ENCODE data around the gene PABPC1L.
A peak's percentile ranks its signal among the peaks of the same experiment; 100 is the strongest.

Gene PABPC1L

GRCh38 chr20:44952731-44953130, 42.9 kb downstream of the PABPC1L start:
- Histone ChIP-seq H3K4me1 (ENCODE audit: control insufficient read depth in 5 of 5, insufficient read depth in 5 of 5, low read length in 5 of 5) (peaks cover 0 to 6% (median 0%) of the 10 kb centered on the region in 5 donors), H3K9ac (ENCODE audit: low read length in 5 of 5) (no peak overlapping the region), H3K9me3 (ENCODE audit: control insufficient read depth in 5 of 5, low read length in 5 of 5) (no peaks in the 10 kb centered on the region), H3K27ac (ENCODE audit: low read depth, low read length) (no peak overlapping the region), H3K36me3 (ENCODE audit: control insufficient read depth in 5 of 5, insufficient read depth in 5 of 5, low read length in 5 of 5) (peaks cover 12 to 77% (median 70%) of the 10 kb centered on the region in 5 donors), H3K27me3 (ENCODE audit: control insufficient read depth in 5 of 5, insufficient read depth in 4 of 5, low read length in 5 of 5) (no peaks in the 10 kb centered on the region), H3K4me3 (ENCODE audit: low read depth in 1 of 5, low read length in 5 of 5) (no peak overlapping the region)

DNA sequence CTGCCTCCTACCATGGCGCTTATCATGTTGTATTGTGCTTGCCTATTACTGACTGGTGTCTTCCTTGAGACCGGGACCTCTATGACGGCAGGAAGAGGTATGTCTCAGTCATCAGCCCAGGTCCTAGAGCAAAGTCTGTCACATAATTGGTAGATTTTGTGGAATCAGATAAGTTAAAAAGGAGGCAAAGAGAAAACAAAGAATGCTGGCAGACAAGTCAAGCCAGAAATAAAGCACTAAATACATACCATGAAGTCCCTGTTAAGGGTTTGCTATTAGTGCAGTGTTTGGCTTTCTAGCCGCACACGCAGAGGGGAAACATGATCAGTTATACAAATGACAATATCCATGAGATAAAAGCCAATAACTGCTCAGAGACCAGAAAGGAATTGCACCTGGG, 44.4 kb downstream of the PABPC1L start:
- Histone ChIP-seq H3K27me3 (ENCODE audit: control insufficient read depth in 5 of 5, insufficient read depth in 4 of 5, low read length in 5 of 5) (no peaks in the 10 kb centered on the region), H3K4me1 (ENCODE audit: control insufficient read depth in 5 of 5, insufficient read depth in 5 of 5, low read length in 5 of 5) (peaks cover under 1 to 8% (median 6%) of the 10 kb centered on the region in 5 donors), H3K9ac (ENCODE audit: low read length in 5 of 5) (no peak overlapping the region), H3K4me3 (ENCODE audit: low read depth in 1 of 5, low read length in 5 of 5) (no peak overlapping the region), H3K9me3 (ENCODE audit: control insufficient read depth in 5 of 5, low read length in 5 of 5) (no peaks in the 10 kb centered on the region), H3K27ac (ENCODE audit: low read depth, low read length) (no peak overlapping the region), H3K36me3 (ENCODE audit: control insufficient read depth in 5 of 5, insufficient read depth in 5 of 5, low read length in 5 of 5) (peaks cover 9 to 65% (median 57%) of the 10 kb centered on the region in 5 donors)

DNA sequence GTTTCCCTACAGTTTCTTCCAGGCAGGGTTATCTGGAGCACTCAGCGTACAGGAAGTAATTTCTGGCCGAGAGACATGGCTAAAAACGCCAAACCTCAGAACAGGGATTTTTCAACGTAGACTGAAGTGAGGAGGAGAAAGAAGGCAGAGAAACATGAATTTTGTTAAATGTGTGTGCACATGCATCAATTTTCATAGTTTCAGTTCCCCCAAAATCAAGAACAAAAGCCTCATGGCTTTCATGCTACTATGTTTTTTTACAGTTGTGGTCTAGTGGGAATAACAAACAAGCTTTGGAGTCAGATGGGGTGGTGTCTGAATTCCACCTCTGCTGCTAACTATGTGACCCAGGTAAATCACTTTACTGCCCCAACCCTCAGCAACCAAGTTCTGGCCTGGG, 45.4 kb downstream of the PABPC1L start:
- no peaks in the 10 kb centered on the region for H3K9me3 ChIP-seq (ENCODE audit: control insufficient read depth in 5 of 5, low read length in 5 of 5)
- H3K36me3 ChIP-seq (ENCODE audit: control insufficient read depth in 5 of 5, insufficient read depth in 5 of 5, low read length in 5 of 5) = peaks cover 9 to 55% (median 50%) of the 10 kb centered on the region in 5 donors
- no peak overlapping the region for H3K4me3 ChIP-seq (ENCODE audit: low read depth in 1 of 5, low read length in 5 of 5)
- H3K4me1 ChIP-seq (ENCODE audit: control insufficient read depth in 5 of 5, insufficient read depth in 5 of 5, low read length in 5 of 5) = peaks cover 2 to 17% (median 12%) of the 10 kb centered on the region in 5 donors
- H3K27me3 ChIP-seq (ENCODE audit: control insufficient read depth in 5 of 5, insufficient read depth in 4 of 5, low read length in 5 of 5) = no peaks in the 10 kb centered on the region
- H3K9ac ChIP-seq (ENCODE audit: low read length in 5 of 5) = no peak overlapping the region
- H3K27ac ChIP-seq (ENCODE audit: low read depth, low read length) = no peak overlapping the region

DNA sequence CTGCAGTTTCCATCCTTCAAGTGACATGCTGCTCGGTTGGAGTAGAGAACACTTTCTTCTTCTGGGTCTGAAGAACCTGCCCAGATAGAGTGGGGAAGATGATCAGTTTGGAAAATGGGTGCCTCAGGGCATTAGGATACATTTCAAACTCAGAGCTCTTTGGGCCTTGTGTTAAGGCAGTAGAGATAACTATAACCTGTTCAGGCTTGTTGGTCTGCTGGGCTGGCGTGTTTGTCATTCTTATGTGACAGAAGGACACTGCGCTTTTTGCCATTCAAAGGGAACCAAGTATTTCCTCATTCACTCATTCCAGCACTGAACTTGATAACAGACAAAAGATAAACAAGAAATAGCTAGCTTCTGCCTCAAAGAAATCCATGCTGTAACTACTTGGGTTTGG, 46.5 kb downstream of the PABPC1L start:
- H3K36me3 ChIP-seq (ENCODE audit: control insufficient read depth in 5 of 5, insufficient read depth in 5 of 5, low read length in 5 of 5) = peaks cover 6 to 43% (median 39%) of the 10 kb centered on the region in 5 donors
- H3K27ac ChIP-seq (ENCODE audit: low read depth, low read length) = no peak overlapping the region
- no peak overlapping the region for H3K9ac ChIP-seq (ENCODE audit: low read length in 5 of 5)
- H3K4me1 ChIP-seq (ENCODE audit: control insufficient read depth in 5 of 5, insufficient read depth in 5 of 5, low read length in 5 of 5) = peaks cover 2 to 24% (median 20%) of the 10 kb centered on the region in 5 donors
- no peaks in the 10 kb centered on the region for H3K9me3 ChIP-seq (ENCODE audit: control insufficient read depth in 5 of 5, low read length in 5 of 5)
- no peak overlapping the region for H3K4me3 ChIP-seq (ENCODE audit: low read depth in 1 of 5, low read length in 5 of 5)
- H3K27me3 ChIP-seq (ENCODE audit: control insufficient read depth in 5 of 5, insufficient read depth in 4 of 5, low read length in 5 of 5) = no peaks in the 10 kb centered on the region

- no peak overlapping the region for H3K27ac ChIP-seq (ENCODE audit: low read depth, low read length)
- no peak overlapping the region for H3K9ac ChIP-seq (ENCODE audit: low read length in 5 of 5)
- H3K9me3 ChIP-seq (ENCODE audit: control insufficient read depth in 5 of 5, low read length in 5 of 5) = no peaks in the 10 kb centered on the region
- H3K27me3 ChIP-seq (ENCODE audit: control insufficient read depth in 5 of 5, insufficient read depth in 4 of 5, low read length in 5 of 5) = no peaks in the 10 kb centered on the region
- peaks cover 5 to 32% (median 27%) of the 10 kb centered on the region in 5 donors for H3K36me3 ChIP-seq (ENCODE audit: control insufficient read depth in 5 of 5, insufficient read depth in 5 of 5, low read length in 5 of 5)
- peaks cover 2 to 24% (median 20%) of the 10 kb centered on the region in 5 donors for H3K4me1 ChIP-seq (ENCODE audit: control insufficient read depth in 5 of 5, insufficient read depth in 5 of 5, low read length in 5 of 5)
- H3K4me3 ChIP-seq (ENCODE audit: low read depth in 1 of 5, low read length in 5 of 5) = no peak overlapping the region
Observed at GRCh38 chr20:44958276-44958675, 48.4 kb downstream of the PABPC1L start.

GRCh38 chr20:44959082-44959637, 49.3 kb downstream of the PABPC1L start:
- H3K4me3 ChIP-seq (ENCODE audit: low read depth in 1 of 5, low read length in 5 of 5) = peak overlapping the region; percentile 74 to 82 (median 80)
- H3K9me3 ChIP-seq (ENCODE audit: control insufficient read depth in 5 of 5, low read length in 5 of 5) = no peaks in the 10 kb centered on the region
- H3K27me3 ChIP-seq (ENCODE audit: control insufficient read depth in 5 of 5, insufficient read depth in 4 of 5, low read length in 5 of 5) = no peaks in the 10 kb centered on the region
- H3K4me1 ChIP-seq (ENCODE audit: control insufficient read depth in 5 of 5, insufficient read depth in 5 of 5, low read length in 5 of 5) = peaks cover 2 to 24% (median 20%) of the 10 kb centered on the region in 5 donors
- peak overlapping the region in 3 of 5 donors; percentile 79 to 83 (median 80) for H3K9ac ChIP-seq (ENCODE audit: low read length in 5 of 5)
- H3K36me3 ChIP-seq (ENCODE audit: control insufficient read depth in 5 of 5, insufficient read depth in 5 of 5, low read length in 5 of 5) = peaks cover 5 to 23% (median 22%) of the 10 kb centered on the region in 5 donors
- H3K27ac ChIP-seq (ENCODE audit: low read depth, low read length) = peak overlapping the region; percentile 48

GRCh38 chr20:44959638-44960102, 49.8 kb downstream of the PABPC1L start:
- Histone ChIP-seq H3K9ac (ENCODE audit: low read length in 5 of 5) (peak overlapping the region; percentile 11 to 83 (median 79)), H3K27me3 (ENCODE audit: control insufficient read depth in 5 of 5, insufficient read depth in 4 of 5, low read length in 5 of 5) (no peaks in the 10 kb centered on the region), H3K4me3 (ENCODE audit: low read depth in 1 of 5, low read length in 5 of 5) (peak overlapping the region; percentile 74 to 82 (median 80)), H3K9me3 (ENCODE audit: control insufficient read depth in 5 of 5, low read length in 5 of 5) (no peaks in the 10 kb centered on the region), H3K27ac (ENCODE audit: low read depth, low read length) (peak overlapping the region; percentile 48), H3K36me3 (ENCODE audit: control insufficient read depth in 5 of 5, insufficient read depth in 5 of 5, low read length in 5 of 5) (peaks cover under 1 to 18% (median 17%) of the 10 kb centered on the region in 5 donors), H3K4me1 (ENCODE audit: control insufficient read depth in 5 of 5, insufficient read depth in 5 of 5, low read length in 5 of 5) (peaks cover 2 to 23% (median 20%) of the 10 kb centered on the region in 5 donors)

GRCh38 chr20:44960103-44960852, 50.4 kb downstream of the PABPC1L start, which contains the start of gene TOMM34:
TOMM34 (minus strand) TSS chr20:44960397; CDS start chr20:44960333, 64 bp downstream.
- H3K36me3 ChIP-seq (ENCODE audit: control insufficient read depth in 5 of 5, insufficient read depth in 5 of 5, low read length in 5 of 5) = peaks cover 0 to 12% (median 11%) of the 10 kb centered on the region in 5 donors
- H3K4me1 ChIP-seq (ENCODE audit: control insufficient read depth in 5 of 5, insufficient read depth in 5 of 5, low read length in 5 of 5) = peaks cover 2 to 22% (median 18%) of the 10 kb centered on the region in 5 donors
- no peaks in the 10 kb centered on the region for H3K27me3 ChIP-seq (ENCODE audit: control insufficient read depth in 5 of 5, insufficient read depth in 4 of 5, low read length in 5 of 5)
- peak within 1 kb of the TSS; percentile 11 to 83 (median 79) for H3K9ac ChIP-seq (ENCODE audit: low read length in 5 of 5)
- H3K9me3 ChIP-seq (ENCODE audit: control insufficient read depth in 5 of 5, low read length in 5 of 5) = no peaks in the 10 kb centered on the region
- peak within 1 kb of the TSS; percentile 48 for H3K27ac ChIP-seq (ENCODE audit: low read depth, low read length)
- H3K4me3 ChIP-seq (ENCODE audit: low read depth in 1 of 5, low read length in 5 of 5) = peak within 1 kb of the TSS; percentile 74 to 82 (median 80)

GRCh38 chr20:44961011-44961869, 51.4 kb downstream of the PABPC1L start:
- Histone ChIP-seq H3K4me3 (ENCODE audit: low read depth in 1 of 5, low read length in 5 of 5) (peak overlapping the region in 1 of 5 donors; percentile 70), H3K4me1 (ENCODE audit: control insufficient read depth in 5 of 5, insufficient read depth in 5 of 5, low read length in 5 of 5) (peaks cover 2 to 30% (median 23%) of the 10 kb centered on the region in 5 donors), H3K27ac (ENCODE audit: low read depth, low read length) (no peak overlapping the region)

More at GRCh38 chr20:44961011-44961869, 51.4 kb downstream of the PABPC1L start:
- H3K36me3 ChIP-seq (ENCODE audit: control insufficient read depth in 5 of 5, insufficient read depth in 5 of 5, low read length in 5 of 5) = peaks cover 0 to 3% (median 2%) of the 10 kb centered on the region in 5 donors
- H3K27me3 ChIP-seq (ENCODE audit: control insufficient read depth in 5 of 5, insufficient read depth in 4 of 5, low read length in 5 of 5) = no peaks in the 10 kb centered on the region
- H3K9me3 ChIP-seq (ENCODE audit: control insufficient read depth in 5 of 5, low read length in 5 of 5) = no peaks in the 10 kb centered on the region
- H3K9ac ChIP-seq (ENCODE audit: low read length in 5 of 5) = peak overlapping the region in 1 of 5 donors; percentile 80

Measured in subcutaneous abdominal adipose tissue (tissue), 5 donors.